ACC112 (cell line): ENCODE data around the gene ECSIT.

Experiments
- H2AFZ ChIP-seq: fragments of 200-600 bp; sonication (generic); one replicate; pipeline ENCODE4 v1.6.0; 2017; ENCODE audit warnings: antibody characterized with exemption, low read length; ENCODE audit not compliant: unreplicated experiment
- H3K27ac ChIP-seq: fragments of 200-600 bp; sonication (generic); 2 replicates; pipeline ENCODE4 v1.5.1; 2014; ENCODE audit warnings: low read depth, mild to moderate bottlenecking, antibody characterized with exemption, low read length, moderate library complexity
- H3K27me3 ChIP-seq: fragments of 200-600 bp; sonication (generic); 2 replicates; pipeline ENCODE4 v1.6.1; 2014; ENCODE audit warnings: mild to moderate bottlenecking, antibody characterized with exemption, low read length, moderate library complexity, mixed read lengths; ENCODE audit not compliant: insufficient read depth
- H3K36me3 ChIP-seq: fragments of 200-600 bp; sonication (generic); 2 replicates; pipeline ENCODE4 v1.6.1; 2016; ENCODE audit warnings: mild to moderate bottlenecking, antibody characterized with exemption, low read length, moderate library complexity, mixed read lengths; ENCODE audit not compliant: insufficient read depth
- H3K4me1 ChIP-seq: fragments of 200-600 bp; sonication (generic); one replicate; pipeline ENCODE4 v1.6.1; 2016; ENCODE audit warnings: low read length, mixed read lengths; ENCODE audit not compliant: insufficient read depth, unreplicated experiment, control insufficient read depth
- H3K4me3 ChIP-seq: fragments of 200-600 bp; sonication (generic); 2 replicates; pipeline ENCODE4 v1.5.1; 2014; ENCODE audit warnings: mild to moderate bottlenecking, low read depth, low read length
- H3K79me2 ChIP-seq: fragments of 200-600 bp; sonication (generic); one replicate; pipeline ENCODE4 v1.6.0; 2016; ENCODE audit warnings: low read length; ENCODE audit not compliant: control insufficient read depth, unreplicated experiment, insufficient read depth

ECSIT gene

DNA sequence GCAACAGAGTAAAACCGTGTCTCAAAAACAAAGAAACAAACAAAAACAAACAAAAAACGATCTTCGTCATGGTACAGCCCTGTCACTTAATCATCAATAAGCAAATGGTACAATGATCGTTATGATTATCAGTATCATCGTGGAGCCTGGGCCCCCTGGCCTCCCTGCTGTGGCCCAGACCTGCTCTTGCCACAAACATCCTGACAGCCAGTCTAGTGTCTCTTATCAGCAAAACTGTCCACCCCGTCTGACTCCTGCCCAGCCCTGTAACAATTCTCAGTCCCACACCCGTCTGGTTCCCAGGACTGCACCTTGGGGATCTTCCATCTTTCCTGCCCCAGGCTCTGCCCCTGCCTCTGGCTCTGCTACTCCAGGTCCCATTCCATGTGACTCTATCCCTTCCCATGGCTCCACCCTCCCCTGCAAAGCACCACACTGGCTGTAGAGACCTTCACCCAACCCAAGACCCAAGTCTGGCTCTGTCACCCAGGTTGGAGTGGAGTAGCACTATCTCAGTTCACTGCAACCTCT is 29.0 kb downstream of the ECSIT start:
- Histone ChIP-seq H3K79me2 (peaks cover 3% of the 10 kb centered on the region), H3K4me1 (no peaks in the 10 kb centered on the region), H3K36me3 (no peaks in the 10 kb centered on the region), H2AFZ (no peak overlapping the region), H3K27me3 (no peaks in the 10 kb centered on the region), H3K27ac (no peak overlapping the region), H3K4me3 (no peak overlapping the region)

DNA sequence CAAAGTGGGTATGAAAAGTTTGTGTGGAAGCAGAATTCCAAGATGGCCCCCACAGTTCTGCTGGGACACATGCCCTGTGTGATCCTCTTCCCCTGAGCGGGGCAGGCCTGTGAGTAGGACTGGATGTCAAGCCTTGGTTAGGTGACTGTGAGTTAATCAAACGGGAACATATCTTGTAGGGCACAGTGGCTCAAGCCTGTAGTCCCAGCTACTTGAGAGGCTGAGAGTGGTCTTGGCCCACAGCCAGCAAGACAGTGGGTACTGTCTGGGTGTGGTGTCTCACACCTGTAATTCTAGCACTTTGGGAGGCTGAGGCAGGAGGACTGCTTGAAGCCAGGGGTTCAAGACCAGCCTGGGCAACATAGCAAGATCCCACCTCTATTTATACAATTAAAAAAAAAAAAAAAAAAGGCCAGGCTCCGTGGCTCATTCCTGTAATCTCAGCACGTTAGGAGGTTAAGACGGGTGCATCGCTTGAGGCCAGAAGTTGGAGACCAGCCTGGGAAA is 29.7 kb downstream of the ECSIT start:
- Histone ChIP-seq H3K27me3 (no peaks in the 10 kb centered on the region), H3K36me3 (no peaks in the 10 kb centered on the region), H3K79me2 (no peaks in the 10 kb centered on the region), H2AFZ (no peak overlapping the region), H3K4me1 (no peaks in the 10 kb centered on the region), H3K4me3 (no peak overlapping the region), H3K27ac (no peak overlapping the region)

DNA sequence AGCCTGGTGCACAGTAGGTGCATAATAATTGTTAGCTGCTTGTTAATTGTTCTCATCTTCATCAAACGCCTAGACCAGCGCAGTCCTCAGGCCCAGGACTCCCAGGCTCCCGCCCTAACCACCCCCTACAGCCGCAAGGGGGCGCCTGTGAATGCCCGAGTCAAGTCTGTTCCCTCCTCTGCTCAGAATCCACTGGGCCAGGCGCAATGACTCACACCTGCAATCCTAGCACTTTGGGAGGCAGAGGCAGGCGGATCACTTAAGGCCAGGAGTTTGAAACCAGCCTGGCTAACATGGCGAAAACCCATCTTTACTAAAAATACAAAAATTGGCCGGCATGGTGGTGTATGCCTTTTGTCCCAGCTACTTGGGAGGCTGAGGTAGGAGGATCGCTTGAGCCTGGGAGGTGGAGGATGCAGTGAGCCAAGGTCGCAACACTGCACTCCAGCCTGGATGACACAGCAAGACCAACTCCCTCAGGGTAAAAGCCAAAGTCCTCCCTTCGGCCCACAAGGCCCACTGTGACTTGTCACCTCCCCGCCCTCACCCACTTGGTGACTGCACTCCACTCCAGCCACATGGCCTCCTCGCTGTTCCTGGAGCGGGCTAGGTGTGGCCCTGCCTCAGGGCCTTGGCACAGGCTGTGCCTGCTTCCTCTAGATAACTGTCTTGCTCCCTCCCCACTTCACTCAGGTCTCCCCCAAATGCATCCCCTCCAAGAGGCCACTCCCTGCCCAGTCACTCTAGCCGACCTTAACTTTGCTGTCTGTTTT is 32.4 kb downstream of the ECSIT start:
- no peak overlapping the region for H3K4me3 ChIP-seq
- H3K36me3 ChIP-seq = no peaks in the 10 kb centered on the region
- H3K79me2 ChIP-seq = no peaks in the 10 kb centered on the region
- no peak overlapping the region for H3K27ac ChIP-seq
- no peaks in the 10 kb centered on the region for H3K27me3 ChIP-seq
- no peak overlapping the region for H2AFZ ChIP-seq
- no peaks in the 10 kb centered on the region for H3K4me1 ChIP-seq

DNA sequence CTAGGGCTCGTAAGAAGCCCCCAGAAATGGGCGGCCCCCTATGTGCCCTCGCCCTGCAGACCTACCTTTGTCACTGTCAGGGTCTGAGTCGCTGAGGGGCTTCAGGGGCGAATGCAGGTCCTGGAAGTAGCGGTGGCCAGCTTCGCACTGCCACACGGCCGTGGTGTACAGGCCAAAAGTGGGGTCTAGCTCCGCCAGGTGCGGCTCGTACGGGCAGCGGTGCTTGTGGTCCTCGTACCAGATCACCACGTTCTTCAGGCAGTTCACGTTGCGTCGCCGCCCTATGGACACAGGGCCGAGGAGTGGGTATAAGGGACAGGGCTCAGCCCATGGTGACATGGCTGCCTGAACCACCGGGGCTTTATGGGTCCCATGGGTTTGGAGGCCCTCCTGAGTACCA is 33.0 kb downstream of the ECSIT start:
- H3K4me3 ChIP-seq = no peak overlapping the region
- no peaks in the 10 kb centered on the region for H3K79me2 ChIP-seq
- H3K36me3 ChIP-seq = no peaks in the 10 kb centered on the region
- no peaks in the 10 kb centered on the region for H3K27me3 ChIP-seq
- no peak overlapping the region for H3K27ac ChIP-seq
- H2AFZ ChIP-seq = no peak overlapping the region
- no peaks in the 10 kb centered on the region for H3K4me1 ChIP-seq

DNA sequence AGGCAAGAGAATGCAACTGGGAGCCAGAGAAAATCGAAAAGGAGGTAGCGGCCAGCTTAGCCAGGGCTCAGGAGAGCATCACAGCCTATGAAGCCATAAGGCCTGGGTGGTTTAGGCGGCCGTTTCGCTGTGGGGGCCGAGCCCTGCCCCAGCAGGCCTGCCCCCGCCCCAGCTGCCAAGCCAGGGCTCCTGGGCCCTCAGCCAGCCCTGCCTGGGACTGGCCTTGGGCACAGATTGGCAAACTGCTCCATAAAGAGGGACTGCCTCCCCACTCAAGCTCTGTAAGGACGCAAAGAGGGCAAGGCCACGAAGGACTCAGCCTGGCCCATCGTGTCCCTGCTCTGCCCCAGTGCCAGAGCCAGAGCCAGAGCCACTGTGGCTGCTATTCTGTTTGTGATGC is 33.5 kb downstream of the ECSIT start:
- Histone ChIP-seq H3K79me2 (no peaks in the 10 kb centered on the region), H3K4me1 (no peaks in the 10 kb centered on the region), H3K27ac (no peak overlapping the region), H3K27me3 (no peaks in the 10 kb centered on the region), H3K4me3 (no peak overlapping the region), H2AFZ (no peak overlapping the region), H3K36me3 (no peaks in the 10 kb centered on the region)

DNA sequence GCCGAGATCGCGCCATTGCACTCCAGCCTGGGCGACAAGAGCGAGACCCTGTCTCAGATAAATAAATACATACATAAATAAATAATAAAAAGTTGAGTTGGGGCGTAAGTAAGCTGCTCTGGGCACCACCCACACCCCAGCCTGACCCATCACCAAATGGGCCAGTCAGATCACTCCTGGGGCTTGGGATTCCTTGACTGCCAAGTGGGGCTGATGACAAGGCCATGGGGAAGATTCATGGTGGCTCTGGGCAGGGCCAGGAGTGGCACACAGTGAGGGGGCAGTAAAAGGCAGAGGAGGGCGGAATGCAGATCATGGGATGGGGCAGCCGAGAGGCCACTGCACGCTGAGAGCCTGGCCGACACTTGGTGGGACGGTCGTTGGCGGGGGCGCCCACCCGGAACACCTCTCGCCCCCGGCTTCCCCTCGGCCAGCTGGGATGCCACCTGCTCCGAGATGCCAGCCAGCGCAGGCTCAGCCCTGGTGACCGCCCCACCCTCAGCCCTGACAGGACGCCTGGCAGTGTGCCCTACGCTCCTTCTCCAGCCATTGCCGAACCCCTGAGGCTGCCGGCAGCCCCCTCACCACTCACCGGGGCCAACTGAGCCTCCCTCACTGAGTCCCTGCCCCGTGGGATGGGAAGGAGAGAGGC is 34.2 kb downstream of the ECSIT start:
- H3K27ac ChIP-seq = no peak overlapping the region
- H3K36me3 ChIP-seq = no peaks in the 10 kb centered on the region
- no peaks in the 10 kb centered on the region for H3K4me1 ChIP-seq
- H3K79me2 ChIP-seq = no peaks in the 10 kb centered on the region
- no peaks in the 10 kb centered on the region for H3K27me3 ChIP-seq
- no peak overlapping the region for H2AFZ ChIP-seq
- H3K4me3 ChIP-seq = no peak overlapping the region

DNA sequence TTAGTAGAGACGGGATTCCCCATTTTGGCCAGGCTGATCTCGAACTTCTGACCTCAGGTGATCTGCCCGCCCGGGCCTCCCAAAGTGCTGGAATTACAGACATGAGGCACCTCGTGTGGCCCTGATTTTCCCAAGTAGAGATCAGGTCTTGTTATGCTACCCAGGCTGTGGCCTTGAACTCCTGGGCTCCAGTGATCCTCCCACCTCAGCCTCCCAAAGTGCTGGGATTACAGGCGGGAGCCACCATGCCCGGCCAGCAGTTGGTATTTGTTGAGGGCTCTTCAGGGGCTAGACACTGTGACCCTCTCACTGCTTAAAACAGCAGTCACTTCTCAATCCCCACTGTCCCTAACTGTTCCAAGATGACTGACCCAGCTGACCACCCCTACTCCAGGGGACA is 39.6 kb downstream of the ECSIT start:
- H3K79me2 ChIP-seq = no peaks in the 10 kb centered on the region

DNA sequence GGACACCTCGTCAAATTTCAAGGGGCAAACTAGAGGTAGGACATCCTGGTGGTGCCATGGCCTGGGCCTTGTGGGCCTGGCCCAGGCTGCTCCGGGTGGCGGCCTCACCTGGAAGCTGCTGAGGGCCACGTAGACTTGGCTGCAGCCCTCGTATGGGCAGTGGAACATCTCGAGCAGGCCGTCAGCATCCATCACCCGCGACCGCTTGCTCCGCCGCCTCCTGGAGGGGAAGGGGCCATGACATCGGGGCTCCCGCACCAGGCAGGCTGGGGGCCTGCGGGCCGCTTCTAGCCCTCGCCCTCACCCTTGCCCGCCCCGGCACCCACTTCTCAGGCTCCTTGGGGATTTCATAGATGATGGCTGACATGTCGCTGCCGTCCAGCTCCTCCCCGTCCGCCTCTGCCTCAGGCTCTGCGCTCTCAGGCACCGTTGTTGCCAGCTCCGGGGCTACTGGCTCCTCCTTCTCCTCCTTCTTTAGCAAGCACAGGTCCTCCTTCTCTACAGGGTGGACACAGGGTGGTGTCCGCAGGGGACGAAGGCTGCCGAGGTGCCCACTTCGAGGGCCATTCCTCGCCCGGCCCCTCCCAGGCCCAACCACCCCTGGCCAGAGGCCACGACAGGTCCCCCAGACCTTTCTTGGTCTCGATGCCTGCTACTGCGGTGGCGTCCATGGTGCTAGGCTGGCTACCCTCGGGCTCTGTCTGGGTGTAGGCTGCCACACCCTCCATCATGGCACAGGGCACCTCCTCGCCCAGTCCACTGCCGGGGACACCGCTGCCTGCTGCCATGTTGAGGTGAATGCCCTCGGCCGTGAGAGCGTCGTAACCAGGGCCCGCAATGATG is 42.1 kb downstream of the ECSIT start:
- H3K4me3 ChIP-seq = no peak overlapping the region
- H3K27ac ChIP-seq = no peak overlapping the region
- H3K27me3 ChIP-seq = peaks cover 5% of the 10 kb centered on the region; the same call in 1 of the 2 replicates
- no peaks in the 10 kb centered on the region for H3K79me2 ChIP-seq
- H3K36me3 ChIP-seq = no peaks in the 10 kb centered on the region
- no peak overlapping the region for H2AFZ ChIP-seq
- H3K4me1 ChIP-seq = no peaks in the 10 kb centered on the region

More for the DNA sequence above, 39.6 kb downstream of the ECSIT start:
- Histone ChIP-seq H3K27me3 (no peaks in the 10 kb centered on the region), H3K36me3 (no peaks in the 10 kb centered on the region), H3K4me3 (no peak overlapping the region), H3K27ac (no peak overlapping the region), H3K4me1 (no peaks in the 10 kb centered on the region), H2AFZ (no peak overlapping the region)

DNA sequence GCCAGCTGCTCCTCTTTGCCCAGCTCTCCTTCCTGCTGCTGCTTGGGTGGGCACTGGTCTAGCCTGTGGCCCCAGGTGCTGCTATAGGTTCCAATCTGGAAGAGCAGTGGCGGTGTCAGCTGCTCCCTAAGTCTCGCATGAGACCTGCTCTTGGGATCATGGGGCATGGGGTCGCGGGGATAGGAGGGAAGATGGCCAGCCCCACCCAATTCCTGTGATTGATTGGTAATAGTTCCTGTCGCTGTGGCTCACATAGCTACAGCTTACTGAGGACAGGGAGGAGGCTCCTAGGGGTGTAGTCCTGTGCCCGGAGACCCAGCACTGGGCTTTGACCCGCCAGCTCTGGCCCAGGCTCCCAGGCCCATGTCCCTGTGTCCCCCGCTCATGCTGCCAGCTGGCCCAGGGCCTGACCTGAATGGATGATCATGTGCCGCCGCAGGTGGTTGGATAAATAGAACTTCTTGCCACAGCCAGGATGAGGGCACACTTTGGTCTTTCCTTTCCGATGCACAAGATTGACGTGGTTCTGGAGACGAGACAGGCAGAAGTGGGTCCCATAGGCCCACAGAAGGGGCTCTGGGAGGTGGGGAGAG is 43.6 kb downstream of the ECSIT start:
- H3K36me3 ChIP-seq = no peaks in the 10 kb centered on the region
- H3K27ac ChIP-seq = no peak overlapping the region
- peaks cover 18% of the 10 kb centered on the region for H3K27me3 ChIP-seq
- no peaks in the 10 kb centered on the region for H3K79me2 ChIP-seq
- H2AFZ ChIP-seq = no peak overlapping the region
- H3K4me1 ChIP-seq = no peaks in the 10 kb centered on the region
- H3K4me3 ChIP-seq = no peak overlapping the region
